Gastrocnemius medialis (tissue), 4 donors: Measurements from ENCODE around the gene S100A16. TPM values are rescaled to one million over a fixed set of nuclear protein-coding genes. Genes with fewer than 3 reads are reported as not detected.

Source experiments
- ATAC-seq, 2 donors: fragments of 150-250 bp; one replicate each; pipeline ENCODE4 v1.9.1; 2016
- DNase-seq, 2 donors: peaks; one replicate each; pipeline ENCODE4 v3.0.0-alpha.2; 2019
- H3K27ac ChIP-seq, 4 donors: fragments of 200-600 bp; sonication (generic); 1 replicate in 1 of 4; 2 replicates in 3 of 4; pipeline ENCODE4 v1.5.1; 2016 to 2018; ENCODE audit warnings: mild to moderate bottlenecking in 2 of 4, moderate library complexity in 1 of 4
- H3K27me3 ChIP-seq, 3 donors: fragments of 200-600 bp; sonication (generic) in 2 of 3; 1 replicate in 1 of 3; 2 replicates in 2 of 3; pipeline versions ENCODE4 v1.5.1 to v1.6.0; 2016 to 2019; ENCODE audit warnings: mild to moderate bottlenecking in 1 of 3, moderate library complexity in 1 of 3
- H3K36me3 ChIP-seq, 2 donors: fragments of 200-600 bp; sonication (generic) in 1 of 2; one replicate each; pipeline ENCODE4 v1.5.1; 2017 to 2018
- H3K4me1 ChIP-seq, 2 donors: fragments of 200-600 bp; sonication (generic) in 1 of 2; one replicate each; pipeline ENCODE4 v1.5.1; 2016 to 2017; ENCODE audit warnings: mild to moderate bottlenecking in 2 of 2
- H3K4me3 ChIP-seq, 4 donors: fragments of 200-600 bp; sonication (generic) in 3 of 4; 1 replicate in 1 of 4; 2 replicates in 3 of 4; pipeline ENCODE4 v1.5.1; 2016 to 2019; ENCODE audit warnings: mild to moderate bottlenecking in 2 of 4
- H3K9me3 ChIP-seq, 3 donors: fragments of 200-600 bp; sonication (generic) in 2 of 3; 1 replicate in 1 of 3; 2 replicates in 2 of 3; pipeline ENCODE4 v1.5.1; 2016 to 2019
- CTCF ChIP-seq, 5 experiments: fragments of 450-650 bp in 3 of 5; fragments of 200-600 bp in 2 of 5; sonication (generic) in 2 of 5; IDR thresholded peaks in 4 of 5; conservative IDR thresholded peaks in 1 of 5; 1 replicate in 4 of 5; 2 replicates in 1 of 5; pipeline ENCODE4 v1.5.1; 2016 to 2019; ENCODE audit warnings: antibody characterized with exemption in 5 of 5, mild to moderate bottlenecking in 3 of 5, moderate library complexity in 3 of 5
- POLR2A ChIP-seq, 2 donors: fragments of 450-650 bp; IDR thresholded peaks; one replicate each; pipeline ENCODE4 v1.6.1; 2017; ENCODE audit warnings: antibody characterized with exemption in 2 of 2, mild to moderate bottlenecking in 2 of 2, moderate library complexity in 2 of 2
- in situ Hi-C, 4 donors: fragments of 200-750 bp; cut with MboI; loops; one replicate each; pipeline versions ENCODE4 v1.15.0 to v1.8.0; 2017; ENCODE audit warnings: low sequenced_read_pairs in 4 of 4
- intact Hi-C: fragments of 100-400 bp; cut with DNase I; formaldehyde crosslinking; loops from one replicate; pipeline ENCODE4 v1.15.1; 2023; ENCODE audit warnings: low total_unique reads
- total RNA-seq, 4 donors: library from RNA; depleted of rRNA; stranded (reverse); fragments of >200 nt; gene quantifications; one replicate each; pipeline versions ENCODE4 v1.1.0 to v1.2.3, GENCODE V29; 2016

Gene S100A16
- total RNA-seq, 4 donors from 2014 or later, result 21.5 to 52.1 (median 40.7) TPM

DNA sequence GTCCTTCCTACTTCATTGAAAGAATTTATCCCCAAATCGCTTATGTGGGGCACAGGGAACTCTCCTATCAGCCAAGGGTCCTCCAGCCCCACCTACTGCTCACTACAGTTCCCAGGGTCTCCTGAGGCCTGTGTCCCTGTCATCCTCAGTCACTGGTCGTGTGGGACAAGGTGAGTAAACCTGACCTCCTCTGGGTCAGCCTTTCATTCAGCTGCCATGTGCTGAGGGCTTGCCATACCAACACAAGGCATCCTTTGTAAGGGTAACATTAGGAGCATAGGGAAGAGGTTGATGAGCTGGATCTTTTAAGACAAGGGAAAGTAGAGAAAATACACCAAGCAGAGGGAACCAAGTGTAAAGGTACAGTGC is 34.4 kb upstream of the S100A16 start:
- peaks cover 0 to 38% of the 10 kb centered on the region in 2 donors for H3K36me3 ChIP-seq
- no peak for TF ChIP-seq POLR2A (IDR thresholded peaks at IDR 0.05)
- no peak for TF ChIP-seq CTCF (IDR thresholded peaks at IDR 0.05 in 4 of 5, conservative IDR thresholded peaks at IDR 0.05 in 1 of 5)
- no peaks in the 10 kb centered on the region for H3K9me3 ChIP-seq
- H3K27me3 ChIP-seq, result no peaks in the 10 kb centered on the region
- H3K4me1 ChIP-seq, result peaks cover 40 to 65% of the 10 kb centered on the region in 2 donors
- no peak for DNase-seq
- intact Hi-C loops (no loop called here), in situ Hi-C loops (no loop called here)
- no peak for ATAC-seq
- H3K27ac ChIP-seq, result peak overlapping the region; percentile 95 to 100 (median 100)
- H3K4me3 ChIP-seq, result no peak overlapping the region

DNA sequence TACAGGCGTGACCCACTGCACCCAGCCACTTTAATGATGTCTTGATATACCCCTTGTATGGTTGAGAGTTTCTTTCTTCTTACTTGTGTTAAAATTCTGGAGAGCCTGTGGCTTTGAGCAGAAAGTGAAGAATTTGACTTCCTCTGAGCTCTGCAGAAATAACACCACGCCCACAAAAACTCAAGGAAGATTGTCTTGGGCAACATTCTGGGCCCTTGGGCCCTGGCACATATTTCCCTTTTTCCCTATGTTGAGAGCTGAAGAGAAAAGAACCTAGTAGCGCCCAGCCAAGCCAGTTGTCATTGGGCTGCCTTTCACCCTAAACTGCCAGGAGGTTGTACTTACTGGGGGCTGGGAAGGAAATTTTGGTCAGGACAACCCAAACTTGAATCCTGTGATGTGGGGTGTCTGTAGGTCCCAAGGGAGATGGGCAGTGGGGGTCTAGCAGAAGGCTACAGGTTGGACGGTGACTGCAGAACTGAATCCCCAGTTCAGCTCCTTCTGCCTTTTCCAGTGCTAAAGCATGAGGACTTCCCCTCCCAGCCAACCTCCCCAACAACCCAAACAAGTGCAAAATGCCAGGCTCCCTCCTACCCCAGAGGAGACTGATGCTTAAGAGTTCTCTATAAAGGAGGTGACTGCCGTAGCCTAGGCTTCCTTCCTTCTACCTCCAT is 33.9 kb upstream of the S100A16 start:
- Histone ChIP-seq H3K4me1 (peaks cover 44 to 70% of the 10 kb centered on the region in 2 donors), H3K36me3 (peaks cover 0 to 43% of the 10 kb centered on the region in 2 donors)

GRCh38 chr1:153643816-153644215 is 30.9 kb upstream of the S100A16 start:
- ATAC-seq (no peak), DNase-seq (no peak)
- Histone ChIP-seq H3K36me3 (peaks cover 0 to 68% of the 10 kb centered on the region in 2 donors), H3K4me3 (no peak overlapping the region), H3K9me3 (no peaks in the 10 kb centered on the region), H3K27ac (peak overlapping the region; percentile 95 to 100 (median 100)), H3K27me3 (no peaks in the 10 kb centered on the region), H3K4me1 (peaks cover 64 to 80% of the 10 kb centered on the region in 2 donors)
- TF ChIP-seq CTCF (IDR thresholded peaks at IDR 0.05 in 4 of 5, conservative IDR thresholded peaks at IDR 0.05 in 1 of 5) (no peak), POLR2A (IDR thresholded peaks at IDR 0.05) (no peak)
- intact Hi-C loops (no loop called here), in situ Hi-C loops (no loop called here)

More for the DNA sequence above, 33.9 kb upstream of the S100A16 start:
- intact Hi-C loops, result no loop called here
- in situ Hi-C loops, result no loop called here
- Histone ChIP-seq H3K4me3 (no peak overlapping the region), H3K27me3 (no peaks in the 10 kb centered on the region), H3K27ac (peak overlapping the region; percentile 95 to 100 (median 100)), H3K9me3 (no peaks in the 10 kb centered on the region)
- DNase-seq (no peak), ATAC-seq (no peak)
- TF ChIP-seq POLR2A (IDR thresholded peaks at IDR 0.05), result no peak

DNA sequence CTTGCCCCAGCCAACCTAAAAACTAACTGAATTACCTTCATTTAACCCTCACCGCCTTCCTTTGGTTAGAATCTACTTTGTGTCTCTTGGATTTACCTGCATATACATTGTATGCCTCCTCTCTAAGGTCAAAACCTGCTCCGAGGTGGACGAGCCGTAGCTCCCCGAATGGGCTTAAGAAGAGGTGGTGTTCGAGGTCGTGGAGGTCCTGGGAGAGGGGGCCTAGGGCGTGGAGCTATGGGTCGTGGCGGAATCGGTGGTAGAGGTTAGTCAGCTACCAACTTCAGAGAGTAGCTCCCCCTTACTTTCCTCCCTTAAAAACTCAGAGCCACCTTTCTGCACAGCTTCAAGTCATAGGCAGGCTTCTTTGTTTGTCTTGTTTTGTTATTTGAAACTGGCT is 30.2 kb upstream of the S100A16 start:
- TF ChIP-seq CTCF (IDR thresholded peaks at IDR 0.05 in 4 of 5, conservative IDR thresholded peaks at IDR 0.05 in 1 of 5) (no peak), POLR2A (IDR thresholded peaks at IDR 0.05) (no peak)
- Histone ChIP-seq H3K27me3 (no peaks in the 10 kb centered on the region), H3K4me3 (no peak overlapping the region), H3K4me1 (peaks cover 66 to 80% of the 10 kb centered on the region in 2 donors), H3K9me3 (no peaks in the 10 kb centered on the region), H3K36me3 (peaks cover 0 to 75% of the 10 kb centered on the region in 2 donors), H3K27ac (peak overlapping the region; percentile 95 to 100 (median 100))
- DNase-seq (no peak), ATAC-seq (no peak)
- in situ Hi-C loops, result no loop called here
- intact Hi-C loops, result no loop called here

DNA sequence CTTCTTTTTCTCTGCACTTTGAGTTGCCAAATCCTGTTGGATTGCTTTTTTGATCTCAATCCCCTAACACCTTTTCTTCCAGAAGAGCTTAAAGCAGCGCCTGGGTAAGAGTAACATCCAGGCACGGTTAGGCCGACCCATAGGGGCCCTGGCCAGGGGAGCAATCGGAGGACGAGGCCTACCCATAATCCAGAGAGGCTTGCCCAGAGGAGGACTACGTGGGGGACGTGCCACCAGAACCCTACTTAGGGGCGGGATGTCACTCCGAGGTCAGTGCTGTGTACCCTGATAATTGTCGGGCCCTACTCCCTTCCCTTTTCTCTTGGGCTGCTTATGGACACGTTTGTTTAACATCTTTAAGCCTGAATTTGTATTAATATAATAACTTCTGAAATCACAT is 29.2 kb upstream of the S100A16 start:
- no peaks in the 10 kb centered on the region for H3K27me3 ChIP-seq
- no peak for TF ChIP-seq CTCF (IDR thresholded peaks at IDR 0.05 in 4 of 5, conservative IDR thresholded peaks at IDR 0.05 in 1 of 5)
- TF ChIP-seq POLR2A (IDR thresholded peaks at IDR 0.05), result no peak
- H3K36me3 ChIP-seq, result peaks cover 0 to 79% of the 10 kb centered on the region in 2 donors
- peak overlapping the region; percentile 95 to 100 (median 100) for H3K27ac ChIP-seq
- in situ Hi-C loops (no loop called here), intact Hi-C loops (no loop called here)
- H3K4me1 ChIP-seq, result peaks cover 71 to 81% of the 10 kb centered on the region in 2 donors
- H3K9me3 ChIP-seq, result no peaks in the 10 kb centered on the region
- DNase-seq (no peak), ATAC-seq (no peak)
- no peak overlapping the region for H3K4me3 ChIP-seq
